IPS-18a (cell line): ENCODE results near the gene TMC1.

Experiments used
- H3K27ac ChIP-seq: one replicate; pipeline ENCODE4 v1.5.1; 2013; ENCODE audit warnings: low read length
- H3K27me3 ChIP-seq: one replicate; pipeline ENCODE4 v1.6.1; 2013; ENCODE audit warnings: mild to moderate bottlenecking, low read length; ENCODE audit not compliant: control insufficient read depth, insufficient read depth
- H3K36me3 ChIP-seq: one replicate; pipeline ENCODE4 v1.6.1; 2013; ENCODE audit warnings: low read depth, low read length; ENCODE audit not compliant: control insufficient read depth
- H3K4me1 ChIP-seq: one replicate; pipeline ENCODE4 v1.6.1; 2013; ENCODE audit warnings: low read depth, low read length; ENCODE audit not compliant: control insufficient read depth
- H3K4me3 ChIP-seq: one replicate; pipeline ENCODE4 v1.5.1; 2013; ENCODE audit warnings: low read length
- H3K9ac ChIP-seq: one replicate; pipeline ENCODE4 v1.6.1; 2013; ENCODE audit warnings: mild to moderate bottlenecking, low read length, moderate library complexity
- H3K9me3 ChIP-seq: one replicate; pipeline ENCODE4 v1.6.1; 2013; ENCODE audit warnings: low read depth, low read length; ENCODE audit not compliant: control insufficient read depth

The TMC1 gene

DNA sequence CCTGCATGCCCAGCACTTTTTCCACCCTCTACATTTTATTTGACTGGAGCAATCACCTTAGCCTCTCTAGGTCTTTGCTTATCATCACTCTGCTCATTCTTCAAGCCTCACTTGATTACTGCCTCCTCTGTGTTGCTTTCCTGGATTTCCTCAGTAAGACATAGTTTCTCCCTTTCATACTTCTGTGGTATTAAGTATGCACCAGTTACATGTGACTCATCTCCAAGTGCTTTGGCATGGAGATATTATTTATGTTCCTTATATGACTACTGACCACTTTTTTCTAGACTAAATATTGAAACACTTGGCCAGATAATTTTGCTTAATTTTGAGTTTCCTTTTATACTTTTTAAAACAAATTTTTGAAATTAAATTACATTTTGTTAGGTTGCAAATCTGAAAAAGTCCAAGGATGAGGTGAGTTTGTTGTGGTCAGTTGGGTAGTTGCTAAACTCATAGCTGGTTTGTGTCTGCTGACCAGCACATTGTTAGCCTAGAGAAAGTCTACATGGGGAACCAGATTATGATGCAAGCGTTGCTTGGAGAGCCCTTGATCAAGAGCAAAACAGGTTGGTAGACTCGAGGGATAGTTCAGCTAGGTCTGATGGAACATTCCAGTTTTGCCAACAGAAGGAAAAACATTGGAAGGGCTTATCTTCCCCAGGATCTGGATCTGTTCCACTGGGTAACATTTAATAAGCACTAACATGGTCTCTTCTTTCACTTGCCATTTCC is 140.2 kb downstream of the TMC1 start:
- no peak overlapping the region for H3K9ac ChIP-seq
- no peak overlapping the region for H3K27ac ChIP-seq

DNA sequence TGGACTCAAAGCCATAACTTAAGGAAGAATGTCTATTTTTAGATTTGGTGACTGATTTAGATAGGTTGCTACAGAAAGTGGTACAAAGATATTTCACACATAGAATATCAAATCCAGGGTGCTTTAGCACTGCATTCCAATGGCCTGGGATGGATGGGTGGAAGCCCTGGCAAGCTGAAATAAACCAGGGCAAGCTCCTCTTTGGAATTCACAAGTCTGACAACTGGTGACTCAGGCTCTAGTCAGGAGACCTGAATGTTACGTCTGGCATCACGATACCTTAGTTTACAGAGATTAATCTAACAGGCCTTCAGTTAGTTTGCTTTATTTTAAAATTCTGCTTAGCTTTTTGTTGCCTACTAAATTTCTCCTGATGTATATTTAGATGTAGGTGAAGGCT is 144.0 kb downstream of the TMC1 start:
- Histone ChIP-seq H3K4me3 (no peak overlapping the region), H3K27me3 (no peaks in the 10 kb centered on the region), H3K9ac (no peak overlapping the region), H3K36me3 (no peaks in the 10 kb centered on the region), H3K4me1 (peaks cover 3% of the 10 kb centered on the region), H3K27ac (no peak overlapping the region), H3K9me3 (no peaks in the 10 kb centered on the region)

More for the DNA sequence above, 140.2 kb downstream of the TMC1 start:
- H3K27me3 ChIP-seq, result no peaks in the 10 kb centered on the region
- no peaks in the 10 kb centered on the region for H3K4me1 ChIP-seq
- no peaks in the 10 kb centered on the region for H3K36me3 ChIP-seq
- no peaks in the 10 kb centered on the region for H3K9me3 ChIP-seq
- H3K4me3 ChIP-seq, result no peak overlapping the region

DNA sequence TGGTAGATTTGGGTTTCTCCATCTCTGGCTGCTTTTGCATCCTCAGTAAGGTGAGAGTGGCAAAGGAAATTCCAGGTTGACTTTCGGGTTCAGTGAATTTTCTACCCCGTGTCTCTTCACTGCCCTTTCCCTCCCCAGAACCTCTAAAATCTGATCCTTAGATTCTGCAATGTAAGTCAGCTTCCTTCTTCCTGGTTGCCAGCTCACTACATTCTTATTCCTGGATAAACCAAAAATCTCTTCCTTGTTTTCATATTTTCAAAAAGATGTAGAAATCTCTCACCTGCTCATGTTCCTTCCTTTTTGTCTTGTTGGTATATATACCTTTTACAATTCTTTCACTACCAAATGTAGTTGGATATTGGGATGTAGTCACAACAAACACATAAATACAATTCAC is 145.8 kb downstream of the TMC1 start:
- Histone ChIP-seq H3K36me3 (no peaks in the 10 kb centered on the region), H3K4me1 (peaks cover 3% of the 10 kb centered on the region), H3K4me3 (no peak overlapping the region), H3K27me3 (no peaks in the 10 kb centered on the region), H3K9me3 (no peaks in the 10 kb centered on the region), H3K27ac (no peak overlapping the region), H3K9ac (no peak overlapping the region)

DNA sequence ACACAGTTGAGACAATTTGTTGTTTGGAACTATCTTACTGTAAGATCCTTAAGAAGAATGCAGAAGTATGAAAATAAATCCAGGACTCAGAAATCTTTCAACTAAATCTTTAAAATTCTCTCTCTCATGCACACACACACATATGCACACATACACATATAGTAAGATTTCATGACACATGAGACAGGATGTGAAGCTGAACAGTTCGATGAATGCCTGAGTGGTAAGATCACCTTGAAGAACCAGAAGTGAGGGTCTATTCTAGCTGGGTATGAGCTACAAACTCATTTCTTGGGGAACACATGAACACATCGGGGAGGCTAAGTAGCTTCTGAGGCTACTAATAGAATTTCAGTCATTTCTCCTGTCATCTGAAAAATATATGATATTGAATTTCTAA is 153.6 kb downstream of the TMC1 start:
- H3K36me3 ChIP-seq, result no peaks in the 10 kb centered on the region
- no peaks in the 10 kb centered on the region for H3K27me3 ChIP-seq
- no peak overlapping the region for H3K9ac ChIP-seq
- H3K27ac ChIP-seq, result no peak overlapping the region
- no peak overlapping the region for H3K4me3 ChIP-seq
- peaks cover 14% of the 10 kb centered on the region for H3K4me1 ChIP-seq
- no peaks in the 10 kb centered on the region for H3K9me3 ChIP-seq

DNA sequence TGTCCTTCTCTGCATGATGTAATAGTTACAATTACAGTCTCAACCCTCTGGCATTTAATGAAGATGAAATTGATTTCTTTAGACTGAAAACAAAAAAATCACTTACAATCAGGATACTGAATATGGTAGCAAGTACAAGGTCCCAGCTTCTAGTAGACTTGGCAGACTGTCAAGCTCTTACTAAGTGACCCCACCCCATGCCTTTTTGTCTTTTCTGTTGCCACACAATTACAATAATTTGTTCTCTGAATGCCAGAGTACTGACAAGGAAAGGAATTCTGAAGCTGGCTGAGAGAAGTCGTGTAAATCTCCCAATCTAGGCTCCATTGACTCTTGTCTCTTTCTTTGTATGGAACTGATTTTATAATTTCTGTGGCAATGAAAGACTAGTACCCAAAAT is 154.2 kb downstream of the TMC1 start:
- Histone ChIP-seq H3K4me1 (peaks cover 17% of the 10 kb centered on the region), H3K27me3 (no peaks in the 10 kb centered on the region)

DNA sequence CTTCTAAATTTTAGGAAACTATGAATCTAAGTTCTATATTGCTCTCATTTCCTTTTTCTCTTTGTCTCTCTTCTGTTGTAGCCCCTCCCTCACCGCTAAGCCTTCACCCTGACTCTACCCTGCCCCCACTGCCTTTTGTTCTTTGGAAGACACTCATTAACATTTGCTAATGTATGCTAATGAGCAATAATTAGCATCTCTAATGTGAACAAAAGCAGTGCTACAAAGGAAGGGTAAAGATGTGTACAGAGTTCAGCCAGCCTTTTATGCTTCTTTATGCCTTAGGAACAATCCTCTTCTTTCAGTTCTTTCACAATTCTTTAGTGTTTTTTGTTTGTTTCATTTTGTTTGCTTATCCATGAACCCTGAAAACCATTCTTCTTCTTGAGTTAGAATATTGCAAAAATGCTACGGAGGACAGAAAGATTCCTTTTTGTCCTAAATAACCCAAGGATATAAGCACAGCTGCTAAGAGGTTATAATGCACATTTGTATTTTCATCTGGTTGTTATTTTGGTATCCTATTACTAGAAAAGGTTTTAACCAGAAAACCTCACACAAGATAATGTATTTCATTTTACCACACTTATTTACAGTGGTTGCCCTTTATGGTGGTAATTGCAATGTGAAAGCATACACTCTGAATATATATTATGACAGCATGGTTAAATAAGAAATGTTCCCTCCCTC is 159.3 kb downstream of the TMC1 start:
- H3K4me3 ChIP-seq, result peak overlapping the region; percentile 39

More for the DNA sequence above, 154.2 kb downstream of the TMC1 start:
- Histone ChIP-seq H3K4me3 (no peak overlapping the region), H3K27ac (no peak overlapping the region), H3K36me3 (no peaks in the 10 kb centered on the region), H3K9ac (no peak overlapping the region), H3K9me3 (no peaks in the 10 kb centered on the region)

DNA sequence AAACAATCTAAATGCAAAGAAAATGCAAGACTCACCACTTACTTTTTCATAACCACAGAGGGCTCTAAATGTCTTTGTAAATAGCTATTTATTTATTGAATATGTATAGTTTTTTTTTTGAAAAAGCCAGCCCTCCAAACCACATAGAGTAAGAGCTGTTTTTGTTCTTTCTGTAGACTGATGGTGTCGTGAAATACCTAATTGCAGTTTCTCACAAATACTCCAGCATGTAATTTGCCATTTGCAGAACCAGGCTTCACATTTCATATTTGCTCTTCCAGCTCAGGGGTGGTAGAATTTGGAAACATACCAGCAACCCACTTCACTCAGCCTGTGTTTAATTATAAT is 159.8 kb downstream of the TMC1 start:
- H3K9ac ChIP-seq, result peak overlapping the region; percentile 30
- no peaks in the 10 kb centered on the region for H3K36me3 ChIP-seq
- H3K4me1 ChIP-seq, result peaks cover 37% of the 10 kb centered on the region
- peak overlapping the region; percentile 39 for H3K4me3 ChIP-seq
- H3K9me3 ChIP-seq, result no peaks in the 10 kb centered on the region
- H3K27me3 ChIP-seq, result no peaks in the 10 kb centered on the region
- peak overlapping the region; percentile 71 for H3K27ac ChIP-seq

More for the DNA sequence above, 159.3 kb downstream of the TMC1 start:
- peak overlapping the region; percentile 30 for H3K9ac ChIP-seq
- H3K4me1 ChIP-seq, result peaks cover 37% of the 10 kb centered on the region
- H3K9me3 ChIP-seq, result no peaks in the 10 kb centered on the region
- H3K27me3 ChIP-seq, result no peaks in the 10 kb centered on the region
- peak overlapping the region; percentile 71 for H3K27ac ChIP-seq
- H3K36me3 ChIP-seq, result no peaks in the 10 kb centered on the region

DNA sequence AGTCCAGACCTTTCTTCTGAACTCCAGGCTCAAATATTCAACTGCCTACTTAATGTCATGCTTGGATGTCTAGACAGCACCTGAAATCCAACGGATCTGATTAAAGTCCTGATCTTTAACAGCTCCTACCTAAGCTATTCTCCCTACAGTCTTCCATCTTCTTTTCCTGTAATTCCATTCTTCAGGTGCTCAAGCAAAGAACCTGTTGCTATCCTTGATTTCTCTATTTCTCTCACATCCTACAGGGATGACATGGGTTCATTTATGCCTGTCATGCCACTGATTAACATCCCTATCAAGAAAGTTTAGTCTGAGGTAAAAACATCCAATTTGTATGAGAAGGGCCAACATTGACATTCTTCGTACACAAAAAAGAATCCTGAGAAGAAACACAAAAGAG is 163.2 kb downstream of the TMC1 start:
- Histone ChIP-seq H3K9me3 (no peaks in the 10 kb centered on the region), H3K27me3 (no peaks in the 10 kb centered on the region), H3K4me3 (no peak overlapping the region), H3K27ac (no peak overlapping the region), H3K9ac (no peak overlapping the region), H3K4me1 (peaks cover 29% of the 10 kb centered on the region), H3K36me3 (no peaks in the 10 kb centered on the region)

DNA sequence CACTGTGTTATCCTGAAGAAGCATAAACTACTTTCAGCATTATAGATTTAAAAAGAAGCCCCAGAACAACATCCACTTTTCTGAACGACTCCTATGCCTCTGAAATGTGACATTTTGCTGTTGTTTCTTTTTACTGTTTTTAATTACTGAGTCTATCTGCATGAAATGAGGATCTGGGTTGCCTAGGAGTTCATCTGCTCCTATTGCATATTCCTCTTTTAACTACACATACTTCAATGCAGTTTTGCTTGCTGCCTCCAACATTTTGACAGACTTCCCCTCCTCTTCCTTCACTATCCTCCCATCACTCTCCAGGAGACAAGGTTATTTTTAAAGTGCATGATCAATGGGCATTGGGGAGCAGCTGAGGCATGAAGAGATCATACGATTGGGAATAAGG is 164.5 kb downstream of the TMC1 start:
- Histone ChIP-seq H3K4me1 (peaks cover 17% of the 10 kb centered on the region), H3K4me3 (no peak overlapping the region), H3K27me3 (no peaks in the 10 kb centered on the region), H3K27ac (no peak overlapping the region), H3K9ac (no peak overlapping the region), H3K9me3 (no peaks in the 10 kb centered on the region), H3K36me3 (no peaks in the 10 kb centered on the region)

DNA sequence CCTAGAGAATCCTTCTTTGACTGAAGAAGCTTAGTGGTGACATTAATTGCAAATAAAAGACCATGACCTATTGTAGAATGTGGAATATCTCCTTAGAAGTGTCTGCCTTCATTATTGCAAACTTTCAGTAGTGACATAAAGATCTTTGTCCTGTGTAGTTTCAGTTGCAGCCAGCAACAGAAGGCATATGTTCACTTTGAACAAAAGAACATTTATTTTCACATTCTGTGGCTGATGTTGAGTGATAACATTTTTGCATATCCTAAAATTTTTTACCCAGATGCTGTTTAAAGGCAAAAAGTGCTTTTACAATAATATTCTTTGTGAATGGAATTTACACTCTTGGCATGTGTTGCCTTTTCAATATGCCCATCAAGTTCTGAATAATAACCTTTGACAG is 165.9 kb downstream of the TMC1 start:
- Histone ChIP-seq H3K27me3 (no peaks in the 10 kb centered on the region), H3K9me3 (no peaks in the 10 kb centered on the region), H3K36me3 (no peaks in the 10 kb centered on the region)

DNA sequence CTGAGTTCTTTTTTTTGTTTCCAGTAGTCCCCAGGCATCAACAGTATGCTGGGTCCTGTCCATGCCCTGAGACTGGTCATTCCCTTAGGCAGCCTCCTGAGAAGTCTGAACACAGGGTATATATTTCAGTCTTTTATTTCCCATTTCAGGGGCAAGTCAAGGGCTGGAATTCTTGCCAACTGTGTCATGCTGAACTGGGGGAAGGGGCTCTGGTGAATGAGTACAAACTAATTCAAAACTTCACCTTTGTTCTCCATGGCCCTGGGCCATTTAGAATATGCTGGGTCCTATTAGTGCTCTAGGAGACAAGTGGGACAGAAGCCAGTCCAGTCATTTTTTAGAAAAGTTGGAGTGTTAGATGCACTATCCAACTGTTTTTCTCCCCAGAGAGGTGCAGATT is 170.3 kb downstream of the TMC1 start:
- Histone ChIP-seq H3K9me3 (no peaks in the 10 kb centered on the region), H3K9ac (no peak overlapping the region), H3K4me3 (no peak overlapping the region), H3K4me1 (no peaks in the 10 kb centered on the region), H3K27me3 (no peaks in the 10 kb centered on the region), H3K27ac (no peak overlapping the region), H3K36me3 (no peaks in the 10 kb centered on the region)

More for the DNA sequence above, 165.9 kb downstream of the TMC1 start:
- Histone ChIP-seq H3K27ac (no peak overlapping the region), H3K4me3 (no peak overlapping the region), H3K9ac (no peak overlapping the region), H3K4me1 (peaks cover 3% of the 10 kb centered on the region)

DNA sequence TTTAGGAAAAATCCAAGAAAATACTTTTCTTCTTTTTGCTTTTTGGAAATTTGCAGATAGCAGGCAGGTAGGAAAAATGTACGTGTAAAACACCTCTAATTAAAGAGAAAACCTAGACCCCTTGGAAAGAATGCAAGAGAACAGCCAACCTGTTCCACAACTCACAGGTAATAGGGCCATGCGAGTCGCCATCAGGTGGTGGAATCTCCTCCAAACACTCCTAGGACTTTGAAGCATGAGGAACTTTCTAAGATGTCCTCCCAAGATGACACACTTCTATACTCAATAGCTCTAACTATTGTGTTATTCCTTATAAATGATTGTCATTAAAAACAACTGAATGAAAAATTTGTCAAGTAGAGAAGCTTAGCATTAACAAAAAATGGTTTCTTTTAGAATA is 174.0 kb downstream of the TMC1 start:
- Histone ChIP-seq H3K27me3 (no peaks in the 10 kb centered on the region), H3K36me3 (no peaks in the 10 kb centered on the region), H3K9me3 (no peaks in the 10 kb centered on the region), H3K27ac (no peak overlapping the region), H3K4me1 (no peaks in the 10 kb centered on the region), H3K4me3 (no peak overlapping the region), H3K9ac (no peak overlapping the region)
